Activated naive CD8-positive, alpha-beta T cell treated with anti-CD3 and anti-CD28 coated beads, Interleukin-2, amount 50 U/mL, for 24 hours (primary cell): ENCODE results near the gene ETFA.
A peak's percentile ranks its signal among the peaks of the same experiment; 100 is the strongest.

Experiments used
- ATAC-seq: fragments of 150-1000 bp; cut with Tn5 transposase; one replicate; pipeline ENCODE4 v1.10.0; 2021
- DNase-seq: peaks from one replicate; pipeline ENCODE4 v3.0.0; 2021
- H3K27ac Mint-ChIP-seq: one replicate; pipeline ENCODE4 v1.8.0; 2021; ENCODE audit warnings: mild to moderate bottlenecking, mixed read lengths
- H3K27me3 Mint-ChIP-seq: one replicate; pipeline ENCODE4 v1.8.0; 2021; ENCODE audit warnings: mixed read lengths
- H3K36me3 Mint-ChIP-seq: one replicate; pipeline ENCODE4 v1.8.0; 2021; ENCODE audit warnings: low read depth, mixed read lengths
- H3K4me1 Mint-ChIP-seq: one replicate; pipeline ENCODE4 v1.8.0; 2021; ENCODE audit warnings: mixed read lengths
- H3K4me3 Mint-ChIP-seq: one replicate; pipeline ENCODE4 v1.8.0; 2021; ENCODE audit warnings: mild to moderate bottlenecking, moderate library complexity, mixed read lengths
- H3K9me3 Mint-ChIP-seq: one replicate; pipeline ENCODE4 v1.8.0; 2021; ENCODE audit warnings: mixed read lengths

The ETFA gene

DNA sequence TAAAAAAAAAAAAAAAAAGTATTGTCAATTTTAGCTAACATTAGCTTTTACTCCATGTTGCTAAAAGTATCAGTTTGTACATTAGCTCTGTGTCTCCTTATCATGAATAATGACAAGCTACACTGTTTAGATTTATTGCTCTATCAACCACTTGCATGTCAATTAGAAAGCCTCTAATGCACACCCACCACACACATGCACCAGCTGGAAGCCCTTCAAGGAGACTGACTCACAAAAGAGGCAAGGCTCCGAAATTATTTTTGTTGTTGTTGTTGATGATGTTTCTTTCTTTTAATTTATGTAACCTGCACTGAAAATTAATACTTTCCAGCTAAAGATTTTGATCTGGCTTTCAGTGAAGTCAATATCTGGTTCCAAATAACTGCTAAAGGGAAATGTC lies 71.5 kb downstream of the ETFA start:
- Mint-ChIP-seq H3K4me3 (no peak overlapping the region), H3K27me3 (no peaks in the 10 kb centered on the region), H3K9me3 (no peaks in the 10 kb centered on the region), H3K36me3 (peaks cover 12% of the 10 kb centered on the region), H3K27ac (no peak overlapping the region), H3K4me1 (no peaks in the 10 kb centered on the region)
- ATAC-seq (no peak), DNase-seq (no peak)

DNA sequence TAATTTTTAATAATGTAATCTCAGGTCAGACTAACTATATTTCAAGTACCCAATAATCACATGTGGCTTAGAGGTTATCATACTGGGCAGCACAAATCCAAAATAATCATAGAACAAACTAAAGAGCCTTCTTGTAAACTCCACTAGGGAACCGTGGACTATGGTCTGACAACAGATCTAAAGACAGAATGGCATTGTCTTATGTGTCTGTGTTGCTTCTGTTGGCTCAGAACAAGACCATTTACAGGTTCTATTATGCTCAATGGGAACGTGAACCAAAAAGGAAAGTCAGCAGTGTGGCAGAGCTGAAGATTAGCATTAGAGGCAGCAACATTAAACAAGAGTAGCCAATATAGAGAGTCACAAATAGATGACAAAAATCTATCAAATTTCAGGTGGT lies 74.9 kb downstream of the ETFA start:
- H3K4me1 Mint-ChIP-seq, result no peaks in the 10 kb centered on the region
- peaks cover 4% of the 10 kb centered on the region for H3K36me3 Mint-ChIP-seq
- H3K4me3 Mint-ChIP-seq, result no peak overlapping the region
- H3K27me3 Mint-ChIP-seq, result no peaks in the 10 kb centered on the region
- no peak overlapping the region for H3K27ac Mint-ChIP-seq
- ATAC-seq, result no peak
- no peak for DNase-seq
- no peaks in the 10 kb centered on the region for H3K9me3 Mint-ChIP-seq

GRCh38 chr15:76235186-76235826 lies 76.0 kb downstream of the ETFA start:
- H3K27ac Mint-ChIP-seq, result no peak overlapping the region
- no peaks in the 10 kb centered on the region for H3K9me3 Mint-ChIP-seq
- H3K4me1 Mint-ChIP-seq, result no peaks in the 10 kb centered on the region
- peak; percentile 68 for ATAC-seq
- peaks cover 11% of the 10 kb centered on the region for H3K36me3 Mint-ChIP-seq
- no peaks in the 10 kb centered on the region for H3K27me3 Mint-ChIP-seq
- H3K4me3 Mint-ChIP-seq, result no peak overlapping the region
- DNase-seq, result no peak

DNA sequence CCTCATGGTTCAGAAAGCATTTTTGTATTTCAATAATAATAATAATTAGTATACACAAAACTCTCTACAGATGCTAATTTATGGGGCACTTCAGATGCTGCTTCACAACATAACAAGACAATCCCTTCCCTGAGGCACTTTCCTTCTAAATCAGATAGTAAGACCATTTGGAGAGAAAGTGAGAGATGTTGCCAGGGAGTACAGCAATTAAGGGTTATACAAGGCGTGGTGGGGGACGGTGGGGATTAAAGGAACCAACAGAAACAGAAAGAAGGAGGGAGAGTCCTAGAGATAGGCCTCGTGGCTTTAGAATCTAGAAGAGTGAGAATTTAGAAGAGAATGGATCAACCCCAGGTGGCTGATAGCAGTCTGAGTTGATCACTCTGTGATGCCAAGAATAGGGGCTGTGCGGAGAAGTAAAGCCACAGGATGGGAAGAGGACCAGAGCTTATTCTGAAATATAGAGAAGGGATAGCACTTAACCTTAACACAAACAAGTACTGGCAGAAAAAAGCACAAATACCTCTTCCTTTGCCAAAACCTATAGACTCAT lies 76.9 kb downstream of the ETFA start:
- H3K4me1 Mint-ChIP-seq, result no peaks in the 10 kb centered on the region
- H3K9me3 Mint-ChIP-seq, result no peaks in the 10 kb centered on the region
- H3K27ac Mint-ChIP-seq, result no peak overlapping the region
- no peaks in the 10 kb centered on the region for H3K27me3 Mint-ChIP-seq
- H3K4me3 Mint-ChIP-seq, result no peak overlapping the region
- H3K36me3 Mint-ChIP-seq, result peaks cover 10% of the 10 kb centered on the region
- no peak for DNase-seq
- ATAC-seq, result no peak

GRCh38 chr15:76233921-76234320 lies 77.3 kb downstream of the ETFA start:
- Mint-ChIP-seq H3K4me1 (no peaks in the 10 kb centered on the region), H3K27me3 (no peaks in the 10 kb centered on the region), H3K27ac (no peak overlapping the region), H3K9me3 (no peaks in the 10 kb centered on the region), H3K36me3 (peaks cover 11% of the 10 kb centered on the region), H3K4me3 (no peak overlapping the region)
- DNase-seq, result no peak
- no peak for ATAC-seq

GRCh38 chr15:76229266-76229665 lies 82.0 kb downstream of the ETFA start:
- H3K4me1 Mint-ChIP-seq, result peaks cover 4% of the 10 kb centered on the region
- H3K4me3 Mint-ChIP-seq, result no peak overlapping the region
- no peak for DNase-seq
- no peak for ATAC-seq
- no peaks in the 10 kb centered on the region for H3K27me3 Mint-ChIP-seq
- H3K27ac Mint-ChIP-seq, result no peak overlapping the region
- no peaks in the 10 kb centered on the region for H3K9me3 Mint-ChIP-seq
- H3K36me3 Mint-ChIP-seq, result peaks cover 19% of the 10 kb centered on the region

GRCh38 chr15:76223521-76223920 lies 87.7 kb downstream of the ETFA start:
- Mint-ChIP-seq H3K36me3 (peaks cover 37% of the 10 kb centered on the region), H3K4me3 (no peak overlapping the region), H3K27ac (no peak overlapping the region), H3K4me1 (peaks cover 4% of the 10 kb centered on the region), H3K27me3 (no peaks in the 10 kb centered on the region), H3K9me3 (no peaks in the 10 kb centered on the region)
- DNase-seq (no peak), ATAC-seq (no peak)

GRCh38 chr15:76222159-76222558 lies 89.1 kb downstream of the ETFA start:
- H3K27ac Mint-ChIP-seq, result no peak overlapping the region
- no peaks in the 10 kb centered on the region for H3K9me3 Mint-ChIP-seq
- H3K27me3 Mint-ChIP-seq, result no peaks in the 10 kb centered on the region
- H3K36me3 Mint-ChIP-seq, result peaks cover 39% of the 10 kb centered on the region
- no peak overlapping the region for H3K4me3 Mint-ChIP-seq
- peaks cover 4% of the 10 kb centered on the region for H3K4me1 Mint-ChIP-seq
- ATAC-seq, result no peak
- no peak for DNase-seq

DNA sequence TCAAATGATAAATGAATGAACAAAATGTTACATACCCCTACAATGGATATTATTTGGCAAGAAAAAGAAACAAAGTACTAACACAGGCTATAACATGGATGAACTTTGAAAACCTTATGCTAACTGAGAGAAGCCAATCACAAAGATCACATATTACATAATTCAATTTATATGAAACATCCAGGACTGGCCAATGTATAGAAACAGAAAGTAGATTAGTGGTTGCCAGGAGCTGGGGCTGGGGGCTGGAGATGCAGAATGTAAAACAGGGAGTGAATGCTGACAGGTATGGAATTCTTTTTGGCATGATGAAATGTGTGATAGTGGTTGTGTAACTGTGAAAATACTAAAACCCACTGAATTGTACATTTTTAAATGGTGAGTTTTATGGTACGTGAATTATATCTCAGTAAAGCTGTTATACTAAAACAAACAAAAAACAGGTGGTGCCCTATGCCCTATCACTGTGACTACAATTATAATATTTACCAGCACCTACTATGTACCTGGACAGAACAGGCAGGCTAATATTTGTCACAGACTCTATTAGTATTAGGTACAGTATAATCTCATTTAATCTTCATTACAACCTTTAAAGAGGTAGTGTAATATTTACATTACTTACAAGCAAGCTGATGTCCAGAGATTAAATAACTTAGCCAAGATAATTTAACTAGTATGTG lies 90.0 kb downstream of the ETFA start:
- DNase-seq, result no peak
- Mint-ChIP-seq H3K9me3 (no peaks in the 10 kb centered on the region), H3K4me3 (no peak overlapping the region), H3K4me1 (peaks cover 4% of the 10 kb centered on the region), H3K27ac (no peak overlapping the region), H3K36me3 (peaks cover 42% of the 10 kb centered on the region), H3K27me3 (no peaks in the 10 kb centered on the region)
- ATAC-seq, result no peak

DNA sequence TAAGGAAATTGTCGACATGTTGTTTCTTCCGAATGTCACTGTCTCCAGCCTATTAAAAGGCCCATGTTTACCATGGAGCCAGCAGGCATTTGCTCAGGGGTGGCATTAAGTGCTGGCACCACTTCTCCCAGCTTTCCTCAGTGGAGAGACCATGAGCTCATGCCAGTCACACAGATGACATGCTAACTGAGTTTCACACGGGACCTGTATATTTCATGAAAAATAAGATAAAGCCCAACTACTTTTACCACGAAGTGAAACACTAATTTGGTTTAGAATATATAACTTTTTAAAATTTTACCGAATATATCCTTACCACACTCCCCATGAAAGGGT lies 93.4 kb downstream of the ETFA start:
- H3K9me3 Mint-ChIP-seq, result no peaks in the 10 kb centered on the region
- no peaks in the 10 kb centered on the region for H3K4me1 Mint-ChIP-seq
- H3K27me3 Mint-ChIP-seq, result no peaks in the 10 kb centered on the region
- H3K4me3 Mint-ChIP-seq, result no peak overlapping the region
- ATAC-seq (no peak), DNase-seq (no peak)
- peaks cover 38% of the 10 kb centered on the region for H3K36me3 Mint-ChIP-seq
- no peak overlapping the region for H3K27ac Mint-ChIP-seq

DNA sequence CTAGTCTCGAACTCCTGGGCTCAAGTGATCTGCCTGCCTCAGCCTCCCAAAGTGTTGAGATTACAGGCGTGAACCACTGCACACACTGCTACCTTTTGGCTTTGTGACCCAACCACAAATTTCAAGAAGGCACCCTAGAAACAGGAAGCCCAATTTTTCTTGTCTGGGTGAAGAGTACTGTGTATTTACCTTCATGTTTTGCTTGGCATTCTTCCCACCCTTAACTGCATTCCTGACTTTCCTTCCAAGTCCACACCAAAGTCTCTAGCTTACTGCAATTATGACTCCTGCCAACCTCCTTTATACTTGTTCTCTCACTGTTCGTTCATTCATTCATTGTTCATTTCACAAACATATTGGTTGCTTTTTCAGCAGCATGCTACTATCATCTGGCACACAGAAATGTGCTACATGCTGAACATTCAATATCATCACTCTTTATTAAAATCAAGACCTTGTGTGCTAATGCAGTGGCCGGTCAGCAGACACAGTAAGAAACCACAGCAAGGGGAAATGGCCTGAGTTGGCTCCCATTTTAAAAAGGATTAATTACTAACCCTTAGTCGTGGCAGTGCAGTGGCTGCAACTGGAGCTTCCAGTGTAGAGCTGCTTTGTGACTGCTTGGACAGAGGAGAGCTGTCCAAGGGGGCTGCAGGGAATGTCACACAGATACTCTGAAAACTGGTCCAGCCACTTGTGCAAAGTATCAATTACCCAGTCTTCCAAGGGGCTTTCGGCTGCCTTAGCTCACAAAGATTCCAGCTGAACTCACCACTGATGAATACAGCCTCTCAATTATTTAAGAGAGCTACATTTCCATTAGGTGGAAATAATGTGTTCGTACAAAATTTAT lies 94.0 kb downstream of the ETFA start:
- no peaks in the 10 kb centered on the region for H3K9me3 Mint-ChIP-seq
- H3K4me3 Mint-ChIP-seq, result no peak overlapping the region
- peaks cover 35% of the 10 kb centered on the region for H3K36me3 Mint-ChIP-seq
- ATAC-seq (no peak), DNase-seq (no peak)
- no peaks in the 10 kb centered on the region for H3K4me1 Mint-ChIP-seq
- no peak overlapping the region for H3K27ac Mint-ChIP-seq
- H3K27me3 Mint-ChIP-seq, result no peaks in the 10 kb centered on the region

DNA sequence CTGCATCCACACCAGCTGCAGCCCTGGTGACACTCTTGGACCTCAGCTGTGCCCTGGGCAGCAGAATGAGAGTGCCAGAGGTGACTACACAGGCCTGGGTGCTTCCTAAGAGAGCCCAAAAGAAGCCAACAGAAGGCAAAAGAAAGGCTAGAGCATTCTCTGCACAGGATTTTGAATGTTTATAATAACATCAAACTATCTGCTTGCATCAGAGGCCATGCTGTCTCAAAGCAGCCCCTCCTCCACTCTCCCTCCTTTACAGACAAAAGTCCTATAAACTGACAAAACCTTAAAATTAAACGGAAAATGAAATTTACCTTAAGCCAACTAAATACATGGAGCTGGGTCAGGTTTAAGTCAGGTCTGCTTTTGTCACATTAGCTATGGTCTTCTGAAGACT lies 95.6 kb downstream of the ETFA start:
- H3K4me1 Mint-ChIP-seq, result no peaks in the 10 kb centered on the region
- H3K27ac Mint-ChIP-seq, result no peak overlapping the region
- H3K9me3 Mint-ChIP-seq, result no peaks in the 10 kb centered on the region
- ATAC-seq (no peak), DNase-seq (no peak)
- H3K4me3 Mint-ChIP-seq, result no peak overlapping the region
- no peaks in the 10 kb centered on the region for H3K27me3 Mint-ChIP-seq
- peaks cover 28% of the 10 kb centered on the region for H3K36me3 Mint-ChIP-seq

DNA sequence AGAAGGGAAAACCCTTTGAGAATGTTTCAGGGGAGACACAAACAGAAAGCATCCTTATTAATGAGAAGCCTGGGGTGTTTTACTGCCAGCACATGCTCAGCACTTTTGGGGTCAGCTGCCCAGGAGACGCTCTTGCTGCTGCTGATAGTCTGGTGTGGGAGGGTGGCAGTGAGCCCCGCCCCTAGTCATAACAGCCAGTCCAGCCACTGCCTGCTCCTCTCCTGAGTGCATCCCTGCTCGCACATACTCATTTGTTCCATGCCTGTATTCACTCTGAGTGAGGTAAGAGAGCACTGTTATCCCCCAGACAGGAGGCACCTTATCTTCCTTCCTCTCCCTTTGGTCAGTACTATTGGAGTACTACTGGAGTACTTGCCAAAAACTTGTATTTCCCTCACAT lies 101.3 kb downstream of the ETFA start:
- H3K4me1 Mint-ChIP-seq, result peaks cover 7% of the 10 kb centered on the region
- DNase-seq (no peak), ATAC-seq (peak; percentile 60)
- H3K36me3 Mint-ChIP-seq, result peaks cover 13% of the 10 kb centered on the region
- H3K4me3 Mint-ChIP-seq, result no peak overlapping the region
- H3K27ac Mint-ChIP-seq, result no peak overlapping the region
- no peaks in the 10 kb centered on the region for H3K27me3 Mint-ChIP-seq
- H3K9me3 Mint-ChIP-seq, result no peaks in the 10 kb centered on the region

DNA sequence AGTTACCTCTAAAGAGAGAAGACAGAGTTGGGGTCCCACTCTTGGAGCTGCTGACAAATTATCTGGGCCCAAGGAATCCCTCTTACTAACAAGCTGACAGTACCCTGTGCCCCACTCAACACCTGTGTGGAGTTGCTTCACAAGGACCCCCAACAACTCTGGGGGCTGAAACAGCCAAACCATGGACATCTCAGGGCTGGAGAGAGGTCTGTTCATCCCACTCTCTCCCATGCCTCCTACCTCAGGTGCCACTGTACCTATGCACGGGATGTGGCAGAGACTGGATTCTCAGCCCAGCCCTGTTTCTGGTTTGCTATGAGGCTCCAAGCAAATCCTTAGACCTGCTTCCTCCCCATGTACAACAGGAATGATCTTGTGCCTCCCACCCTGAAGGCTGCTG lies 101.7 kb downstream of the ETFA start:
- DNase-seq (no peak), ATAC-seq (no peak)
- Mint-ChIP-seq H3K4me1 (peaks cover 7% of the 10 kb centered on the region), H3K4me3 (no peak overlapping the region), H3K9me3 (no peaks in the 10 kb centered on the region), H3K27ac (no peak overlapping the region), H3K27me3 (no peaks in the 10 kb centered on the region), H3K36me3 (peaks cover 13% of the 10 kb centered on the region)
